ENCODE results near the gene GPSM3. TPM values are rescaled to one million over a fixed set of nuclear protein-coding genes. Genes with fewer than 3 reads are reported as not detected.
"Not testable (repeated sequence)": the region's sequence is repeated elsewhere in the genome, so short reads cannot be mapped to it uniquely, and the experiment has no call there.

GPSM3 gene
- total RNA-seq, 2 donors from 2014 or later = 268 to 291 TPM

DNA sequence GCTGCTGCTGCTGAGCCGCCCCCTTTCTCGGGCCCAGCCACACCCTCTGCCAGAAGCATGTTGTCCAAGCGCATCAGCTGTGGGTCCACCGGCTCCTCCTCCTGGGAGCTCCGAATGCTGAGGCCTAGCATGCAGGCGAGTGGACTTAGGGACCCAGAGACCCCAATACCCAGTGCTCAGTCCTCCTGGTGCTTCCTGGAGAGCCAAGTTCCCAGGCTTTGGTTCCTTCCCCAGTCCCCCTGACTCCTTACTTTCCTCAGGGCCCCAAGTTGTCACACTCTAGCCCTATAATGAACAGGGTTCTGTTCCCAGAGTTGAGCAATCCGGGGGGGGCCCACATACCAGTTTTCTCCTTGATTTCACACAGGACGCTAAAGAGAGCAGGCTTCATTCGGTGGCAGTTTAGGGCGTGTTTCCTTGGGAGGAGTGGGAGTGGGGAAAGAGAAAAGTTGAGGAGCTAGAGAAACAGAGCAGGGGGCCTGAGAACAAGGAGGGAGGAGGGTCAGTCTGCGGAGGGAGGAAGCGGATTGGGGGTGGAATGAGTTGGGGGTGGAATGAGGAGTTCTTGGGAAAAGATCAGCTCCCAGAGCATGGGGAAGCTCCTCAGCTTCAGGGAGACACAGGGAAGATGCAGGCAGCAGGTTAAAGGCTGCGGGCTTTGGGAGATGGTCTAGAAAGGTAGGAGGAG, 3.9 kb downstream of the GPSM3 start:
- Mint-ChIP-seq H3K4me1 (peaks cover 53% of the 10 kb centered on the region), H3K27ac (peak overlapping the region; percentile 98), H3K36me3 (ENCODE audit: low read depth) (peaks cover 20% of the 10 kb centered on the region), H3K4me3 (peak overlapping the region; percentile 98), H3K27me3 (no peaks in the 10 kb centered on the region)
- DNase-seq (no peak), ATAC-seq (no peak)
- no peaks in the 10 kb centered on the region for H3K9me3 ChIP-seq (ENCODE audit: control insufficient read depth, low read length, poor library complexity, severe bottlenecking)

DNA sequence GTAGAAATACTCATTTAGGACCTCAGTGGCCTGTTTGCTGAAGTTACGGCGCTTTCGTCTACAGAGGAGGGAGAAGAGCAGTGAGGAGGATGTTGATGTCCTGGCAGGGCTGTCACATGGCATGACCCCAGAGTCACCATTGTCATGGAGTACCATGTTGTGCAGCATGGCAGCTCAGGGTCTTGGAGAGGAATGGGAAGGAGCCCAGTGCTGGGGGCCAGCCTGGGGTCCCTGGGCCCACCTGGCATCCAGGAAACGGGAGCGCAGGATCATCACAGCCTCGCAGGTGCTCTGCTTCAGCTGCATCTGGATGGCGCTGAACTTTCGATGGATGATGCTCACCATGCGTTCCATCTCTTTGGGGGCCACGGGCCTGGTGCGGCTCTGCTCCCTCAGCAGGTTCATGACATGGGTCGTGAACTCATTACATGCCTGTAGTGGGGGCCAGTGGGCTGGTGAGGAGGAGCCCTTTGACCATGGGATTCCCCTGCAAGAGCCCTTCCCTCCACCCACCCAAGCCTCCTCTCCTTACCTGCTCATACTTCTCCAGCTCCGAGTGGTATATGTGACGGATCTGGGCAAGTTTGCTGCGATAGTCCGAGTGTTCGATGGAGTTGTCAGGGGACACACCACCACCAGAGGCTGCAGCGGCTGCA, 4.6 kb downstream of the GPSM3 start:
- Mint-ChIP-seq H3K27ac (peak overlapping the region; percentile 98), H3K4me1 (peaks cover 48% of the 10 kb centered on the region), H3K4me3 (peak overlapping the region; percentile 98), H3K36me3 (ENCODE audit: low read depth) (peaks cover 20% of the 10 kb centered on the region)
- not testable (repeated sequence) for H3K27me3 Mint-ChIP-seq; ATAC-seq; H3K9me3 ChIP-seq (ENCODE audit: control insufficient read depth, low read length, poor library complexity, severe bottlenecking); DNase-seq

DNA sequence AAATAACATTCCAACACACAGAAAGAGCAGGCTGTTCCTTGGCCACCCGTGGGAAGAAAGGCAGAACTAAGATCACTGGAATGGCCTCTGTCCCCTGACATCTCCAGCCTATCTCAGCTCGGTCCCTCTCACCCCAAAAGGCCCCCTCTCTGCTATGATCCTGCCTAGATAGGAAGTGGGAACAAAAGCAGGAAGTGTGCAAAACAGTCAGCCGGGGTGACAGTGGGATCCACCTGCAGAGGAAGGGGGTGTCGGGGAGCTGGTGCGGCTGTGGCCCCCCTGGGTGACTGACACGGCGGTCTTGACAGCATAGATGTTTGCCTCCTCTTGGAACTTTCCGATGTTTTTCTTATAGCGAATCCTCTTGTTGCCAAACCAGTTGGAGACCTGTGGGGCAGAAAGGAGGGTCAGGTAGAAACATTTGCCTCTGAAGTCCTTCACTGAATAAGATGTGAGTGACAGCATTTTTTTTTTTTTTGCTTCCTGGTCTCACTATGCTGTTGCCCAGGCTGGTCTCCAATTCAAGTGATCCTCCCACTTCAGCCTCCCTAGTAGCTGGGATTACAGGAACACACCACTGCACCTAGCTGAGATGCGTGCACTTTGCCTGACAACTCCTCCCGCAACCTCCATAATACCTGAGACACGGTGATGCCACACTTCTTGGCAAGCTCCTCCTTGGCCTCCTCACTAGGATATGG, 5.3 kb downstream of the GPSM3 start:
- H3K27me3 Mint-ChIP-seq = no peaks in the 10 kb centered on the region
- DNase-seq (no peak), ATAC-seq (no peak)
- no peaks in the 10 kb centered on the region for H3K9me3 ChIP-seq (ENCODE audit: control insufficient read depth, low read length, poor library complexity, severe bottlenecking)
- peak overlapping the region; percentile 98 for H3K4me3 Mint-ChIP-seq
- H3K4me1 Mint-ChIP-seq = peaks cover 45% of the 10 kb centered on the region
- H3K36me3 Mint-ChIP-seq (ENCODE audit: low read depth) = peaks cover 20% of the 10 kb centered on the region
- peak overlapping the region; percentile 98 for H3K27ac Mint-ChIP-seq

DNA sequence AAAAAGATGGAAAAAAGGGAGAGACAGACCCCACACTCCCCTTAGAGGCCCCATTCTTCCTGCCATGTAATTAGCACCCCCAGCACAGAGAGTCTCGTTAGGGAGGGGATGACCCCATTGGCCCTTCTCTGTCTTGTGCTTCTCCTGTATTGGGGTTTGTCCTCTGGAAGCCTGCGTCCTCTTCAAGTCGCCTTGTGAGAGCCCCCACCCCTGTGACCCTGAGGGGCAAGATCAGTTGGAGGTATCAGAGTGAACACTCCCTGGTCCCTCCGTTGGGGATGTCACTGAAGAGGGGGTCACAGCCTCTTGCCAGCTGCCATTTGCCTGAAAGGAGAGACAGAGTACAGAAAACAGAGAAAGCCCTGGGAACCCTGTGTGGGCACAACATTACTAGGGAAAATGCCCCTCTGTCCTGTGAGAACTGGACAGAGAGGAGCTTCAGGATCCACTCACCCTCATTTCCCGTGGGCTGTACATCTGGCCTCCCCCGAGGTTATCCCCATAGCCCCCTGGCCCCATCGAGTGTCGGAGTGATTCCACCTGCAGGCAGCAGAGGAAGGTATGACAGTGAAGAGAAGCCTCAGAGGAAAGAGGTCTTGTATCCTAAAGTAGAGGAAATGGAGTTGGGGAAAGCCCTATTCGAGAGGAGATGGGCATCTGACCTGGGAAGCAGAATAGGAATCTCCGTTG, 6.1 kb downstream of the GPSM3 start:
- DNase-seq; H3K9me3 ChIP-seq (ENCODE audit: control insufficient read depth, low read length, poor library complexity, severe bottlenecking); H3K27me3 Mint-ChIP-seq; ATAC-seq: not testable (repeated sequence)
- Mint-ChIP-seq H3K4me1 (peaks cover 42% of the 10 kb centered on the region), H3K4me3 (peak overlapping the region; percentile 98), H3K27ac (peak overlapping the region; percentile 98), H3K36me3 (ENCODE audit: low read depth) (peaks cover 14% of the 10 kb centered on the region)

DNA sequence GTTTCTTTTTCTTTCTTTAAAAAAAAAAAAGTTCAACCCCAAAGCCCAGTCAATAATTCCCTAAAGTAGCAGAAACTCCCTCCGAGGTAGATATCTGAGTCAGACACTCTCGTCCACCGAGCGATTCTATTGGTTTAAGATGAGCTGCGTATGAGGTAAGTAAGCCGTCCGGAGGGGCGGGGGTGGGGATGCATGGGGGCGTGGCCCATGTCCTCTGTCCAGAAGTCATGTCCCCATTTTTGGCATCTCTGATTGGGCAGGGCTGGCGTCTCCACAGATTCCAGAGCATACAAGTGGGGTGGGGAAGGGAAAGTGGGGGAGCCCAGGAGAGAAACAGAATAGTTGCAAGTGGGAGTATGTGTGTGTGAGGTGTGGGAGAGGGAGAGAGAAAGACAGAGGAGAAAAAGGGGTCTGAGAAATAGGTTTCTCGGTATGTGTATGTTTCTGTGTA, 6.7 kb downstream of the GPSM3 start:
- Mint-ChIP-seq H3K36me3 (ENCODE audit: low read depth) (peaks cover 14% of the 10 kb centered on the region), H3K4me3 (peak overlapping the region; percentile 98), H3K27ac (peak overlapping the region; percentile 98), H3K4me1 (peaks cover 41% of the 10 kb centered on the region)
- peak in 2 of 3 donors; percentile 44 to 62 for DNase-seq
- not testable (repeated sequence) for H3K27me3 Mint-ChIP-seq; H3K9me3 ChIP-seq (ENCODE audit: control insufficient read depth, low read length, poor library complexity, severe bottlenecking)
- ATAC-seq = peak; percentile 81

DNA sequence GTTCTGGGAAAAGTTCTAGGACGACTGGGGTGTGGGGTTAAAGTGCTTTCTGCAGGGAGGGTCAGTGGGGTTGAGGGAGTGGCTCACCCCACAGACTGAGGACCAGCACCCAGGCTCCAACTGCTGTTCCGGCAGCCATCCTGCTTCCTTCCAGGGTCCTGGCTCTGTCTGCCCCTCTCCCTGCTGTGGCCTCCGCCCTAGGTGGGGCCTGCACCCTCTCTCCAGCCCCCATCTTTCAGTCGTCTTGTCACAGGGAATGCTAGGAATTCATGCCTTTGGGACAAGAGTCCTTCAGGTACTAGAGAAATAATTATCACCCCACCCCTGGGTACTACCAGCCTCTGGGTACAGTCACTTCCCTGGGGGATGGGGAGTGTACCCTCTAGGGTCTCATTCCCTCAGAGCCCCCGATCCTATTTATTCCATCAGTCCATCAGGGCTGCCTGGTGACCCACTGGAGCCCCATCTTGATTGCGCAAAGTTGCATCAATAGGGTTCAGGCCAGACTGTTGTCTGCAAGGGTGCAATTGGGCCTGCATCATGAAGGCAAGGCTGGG, 8.3 kb downstream of the GPSM3 start, which contains the start of gene AGER:
Gene AGER (minus strand): TSS at position 170 of the 557 bp plus-strand sequence. CDS start 31 bp downstream, at position 139.
- H3K36me3 Mint-ChIP-seq (ENCODE audit: low read depth) = peaks cover 16% of the 10 kb centered on the region
- ATAC-seq = no peak

DNA sequence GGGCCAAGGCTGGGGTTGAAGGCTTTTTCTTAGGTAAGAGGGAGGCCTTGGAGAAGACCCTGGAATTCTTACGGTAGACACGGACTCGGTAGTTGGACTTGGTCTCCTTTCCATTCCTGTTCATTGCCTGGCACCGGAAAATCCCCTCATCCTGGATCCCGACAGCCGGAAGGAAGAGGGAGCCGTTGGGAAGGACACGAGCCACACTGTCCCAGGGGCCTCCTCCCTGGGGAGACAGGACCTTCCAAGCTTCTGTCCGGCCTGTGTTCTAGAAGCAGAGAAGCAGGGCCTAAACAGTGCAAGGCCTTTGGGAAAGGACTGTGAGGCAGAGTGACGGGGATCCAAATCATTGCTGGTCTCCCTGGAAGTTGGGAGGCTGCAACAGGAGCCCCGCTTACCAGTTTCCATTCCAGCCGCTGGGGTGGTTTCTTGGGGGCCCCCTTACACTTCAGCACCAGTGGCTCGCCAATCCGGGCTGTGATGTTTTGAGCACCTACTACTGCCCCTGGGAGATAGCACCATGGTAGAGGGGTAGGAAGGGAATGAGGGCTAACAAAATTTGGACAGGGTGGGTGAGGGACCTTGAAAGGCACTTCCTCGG, 8.9 kb downstream of the GPSM3 start:
- H3K27ac Mint-ChIP-seq = peak overlapping the region; percentile 63
- ATAC-seq (no peak), DNase-seq (no peak)
- H3K9me3 ChIP-seq (ENCODE audit: control insufficient read depth, low read length, poor library complexity, severe bottlenecking) = no peaks in the 10 kb centered on the region
- no peak overlapping the region for H3K4me3 Mint-ChIP-seq
- peaks cover 12% of the 10 kb centered on the region for H3K36me3 Mint-ChIP-seq (ENCODE audit: low read depth)
- no peaks in the 10 kb centered on the region for H3K27me3 Mint-ChIP-seq
- peaks cover 46% of the 10 kb centered on the region for H3K4me1 Mint-ChIP-seq

More for the DNA sequence above, 8.3 kb downstream of the GPSM3 start, which contains the start of gene AGER:
- no peak for DNase-seq
- no peak within 1 kb of the TSS for H3K4me3 Mint-ChIP-seq
- peak within 1 kb of the TSS; percentile 98 for H3K27ac Mint-ChIP-seq
- no peaks in the 10 kb centered on the region for H3K9me3 ChIP-seq (ENCODE audit: control insufficient read depth, low read length, poor library complexity, severe bottlenecking)
- H3K27me3 Mint-ChIP-seq = no peaks in the 10 kb centered on the region
- peaks cover 46% of the 10 kb centered on the region for H3K4me1 Mint-ChIP-seq

DNA sequence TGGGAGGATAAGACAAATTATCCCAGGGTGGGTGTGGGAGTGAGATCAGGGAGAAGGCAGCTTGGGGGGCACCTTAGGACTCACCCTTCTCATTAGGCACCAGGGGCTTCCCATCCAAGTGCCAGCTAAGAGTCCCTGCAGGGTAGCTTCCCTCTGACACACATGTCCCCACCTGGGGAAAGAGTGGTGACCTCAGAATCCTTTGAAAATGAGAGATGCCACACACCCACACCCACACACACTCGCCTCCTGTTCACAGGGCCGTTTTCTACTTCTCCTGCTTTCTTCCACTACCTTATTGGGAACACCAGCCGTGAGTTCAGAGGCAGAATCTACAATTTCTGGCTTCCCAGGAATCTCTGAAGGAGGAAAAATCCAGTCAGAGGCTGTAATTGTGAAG, 9.4 kb downstream of the GPSM3 start:
- H3K27me3 Mint-ChIP-seq = no peaks in the 10 kb centered on the region
- DNase-seq = no peak
- no peak overlapping the region for H3K4me3 Mint-ChIP-seq
- H3K27ac Mint-ChIP-seq = peak overlapping the region; percentile 63
- no peak for ATAC-seq
- H3K4me1 Mint-ChIP-seq = peaks cover 47% of the 10 kb centered on the region
- peaks cover 14% of the 10 kb centered on the region for H3K36me3 Mint-ChIP-seq (ENCODE audit: low read depth)
- no peaks in the 10 kb centered on the region for H3K9me3 ChIP-seq (ENCODE audit: control insufficient read depth, low read length, poor library complexity, severe bottlenecking)

DNA sequence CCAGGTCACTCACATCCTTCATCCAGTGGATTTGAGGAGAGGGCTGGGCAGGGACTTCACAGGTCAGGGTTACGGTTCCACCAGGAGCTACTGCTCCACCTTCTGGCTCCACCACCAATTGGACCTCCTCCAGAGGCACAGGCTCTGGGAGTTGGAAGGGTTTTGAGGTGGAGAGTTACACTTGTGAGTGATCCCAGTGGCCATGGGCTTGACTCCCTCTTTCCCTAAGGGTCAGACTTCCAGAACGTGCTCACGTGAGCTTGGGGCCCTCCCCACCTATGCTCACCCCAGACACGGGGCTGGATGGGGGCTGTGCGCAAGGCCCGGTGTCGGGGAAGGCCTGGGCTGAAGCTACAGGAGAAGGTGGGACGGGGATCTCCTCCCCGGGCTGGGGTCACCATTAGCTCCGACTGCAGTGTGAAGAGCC, 9.9 kb downstream of the GPSM3 start:
- no peaks in the 10 kb centered on the region for H3K9me3 ChIP-seq (ENCODE audit: control insufficient read depth, low read length, poor library complexity, severe bottlenecking)
- Mint-ChIP-seq H3K36me3 (ENCODE audit: low read depth) (peaks cover 14% of the 10 kb centered on the region), H3K4me3 (no peak overlapping the region), H3K27ac (peak overlapping the region; percentile 63), H3K27me3 (no peaks in the 10 kb centered on the region), H3K4me1 (peaks cover 46% of the 10 kb centered on the region)
- no peak for DNase-seq
- ATAC-seq = no peak

DNA sequence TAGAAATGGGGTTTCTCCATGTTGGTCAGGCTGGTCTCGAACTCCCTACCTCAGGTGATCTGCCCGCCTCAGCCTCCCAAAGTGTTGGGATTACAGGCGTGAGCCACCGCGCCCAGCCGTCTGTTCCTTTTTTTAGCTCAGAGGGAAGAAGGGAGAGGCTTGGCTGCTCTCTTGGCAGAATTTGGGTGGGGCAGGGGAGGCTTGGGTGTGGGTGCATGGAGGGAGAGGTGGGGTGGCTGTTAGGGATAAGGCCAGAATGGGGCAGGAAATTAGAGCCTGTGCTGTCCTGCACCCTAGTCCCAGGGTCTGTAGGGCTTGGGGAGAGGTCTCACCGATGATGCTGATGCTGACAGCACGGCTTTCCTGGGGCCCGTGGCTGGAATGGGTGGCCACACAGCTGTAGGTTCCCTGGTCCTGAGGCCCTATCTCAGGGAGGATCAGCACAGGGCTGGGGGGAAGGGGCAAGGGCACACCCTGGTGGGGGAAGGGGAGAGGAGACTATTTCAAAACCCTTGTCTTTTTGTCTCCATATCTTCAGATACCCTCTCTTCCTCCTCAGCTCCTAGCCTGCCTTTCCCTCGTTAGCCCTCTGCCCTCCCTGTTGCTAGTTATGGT, 10.4 kb downstream of the GPSM3 start:
- Mint-ChIP-seq H3K27me3 (no peaks in the 10 kb centered on the region), H3K4me3 (no peak overlapping the region), H3K27ac (peak overlapping the region; percentile 56), H3K36me3 (ENCODE audit: low read depth) (peaks cover 14% of the 10 kb centered on the region), H3K4me1 (peaks cover 46% of the 10 kb centered on the region)
- no peak for DNase-seq
- H3K9me3 ChIP-seq (ENCODE audit: control insufficient read depth, low read length, poor library complexity, severe bottlenecking) = no peaks in the 10 kb centered on the region
- ATAC-seq = no peak

DNA sequence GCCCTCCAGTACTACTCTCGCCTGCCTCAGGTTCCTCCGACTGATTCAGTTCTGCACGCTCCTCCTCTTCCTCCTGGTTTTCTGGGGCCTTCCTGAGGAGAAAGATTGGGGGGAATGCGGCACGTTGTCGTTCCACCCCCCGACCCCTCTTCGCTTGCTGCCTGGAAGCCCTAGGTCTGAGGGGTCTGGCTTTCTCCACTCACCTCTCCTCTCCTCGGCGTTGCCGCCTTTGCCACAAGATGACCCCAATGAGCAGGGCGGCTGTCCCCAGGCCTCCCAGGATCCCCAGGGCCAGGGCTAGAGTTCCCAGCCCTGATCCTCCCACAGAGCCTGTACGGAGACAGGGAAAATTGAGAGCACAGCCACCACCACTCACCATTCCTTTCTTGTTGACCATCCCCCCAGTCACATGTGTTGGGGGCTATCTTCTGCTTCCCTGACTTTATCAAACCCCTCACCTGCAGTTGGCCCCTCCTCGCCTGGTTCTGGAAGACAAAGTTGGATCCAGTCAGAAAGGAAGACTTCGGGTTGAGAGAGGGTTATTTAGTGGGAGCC, 11.2 kb downstream of the GPSM3 start:
- H3K27ac Mint-ChIP-seq = peak overlapping the region; percentile 98
- DNase-seq (no peak), ATAC-seq (no peak)
- no peaks in the 10 kb centered on the region for H3K27me3 Mint-ChIP-seq
- H3K36me3 Mint-ChIP-seq (ENCODE audit: low read depth) = peaks cover 10% of the 10 kb centered on the region
- no peak overlapping the region for H3K4me3 Mint-ChIP-seq
- H3K9me3 ChIP-seq (ENCODE audit: control insufficient read depth, low read length, poor library complexity, severe bottlenecking) = no peaks in the 10 kb centered on the region
- H3K4me1 Mint-ChIP-seq = peaks cover 46% of the 10 kb centered on the region
